Lower leg skin (tissue), 3 donors: ENCODE data around the gene SDHC.

ENCODE experiments used
- POLR2A ChIP-seq, 2 donors: fragments of 450-650 bp; IDR thresholded peaks; one replicate each; pipeline ENCODE4 v1.6.1; 2016 to 2017; ENCODE audit warnings: antibody characterized with exemption in 2 of 2, mild to moderate bottlenecking in 1 of 2, moderate library complexity in 1 of 2
- TF ChIP-seq, protein P1 (sequence below), 3 donors: fragments of 450-650 bp; IDR thresholded peaks; one replicate each; pipeline ENCODE4 v1.5.1; 2016; ENCODE audit warnings: antibody characterized with exemption in 3 of 3, mild to moderate bottlenecking in 3 of 3, moderate library complexity in 2 of 3

GRCh38 chr1:161374373-161374772 is 60.2 kb downstream of the SDHC start:
- TF ChIP-seq, protein P1, sequence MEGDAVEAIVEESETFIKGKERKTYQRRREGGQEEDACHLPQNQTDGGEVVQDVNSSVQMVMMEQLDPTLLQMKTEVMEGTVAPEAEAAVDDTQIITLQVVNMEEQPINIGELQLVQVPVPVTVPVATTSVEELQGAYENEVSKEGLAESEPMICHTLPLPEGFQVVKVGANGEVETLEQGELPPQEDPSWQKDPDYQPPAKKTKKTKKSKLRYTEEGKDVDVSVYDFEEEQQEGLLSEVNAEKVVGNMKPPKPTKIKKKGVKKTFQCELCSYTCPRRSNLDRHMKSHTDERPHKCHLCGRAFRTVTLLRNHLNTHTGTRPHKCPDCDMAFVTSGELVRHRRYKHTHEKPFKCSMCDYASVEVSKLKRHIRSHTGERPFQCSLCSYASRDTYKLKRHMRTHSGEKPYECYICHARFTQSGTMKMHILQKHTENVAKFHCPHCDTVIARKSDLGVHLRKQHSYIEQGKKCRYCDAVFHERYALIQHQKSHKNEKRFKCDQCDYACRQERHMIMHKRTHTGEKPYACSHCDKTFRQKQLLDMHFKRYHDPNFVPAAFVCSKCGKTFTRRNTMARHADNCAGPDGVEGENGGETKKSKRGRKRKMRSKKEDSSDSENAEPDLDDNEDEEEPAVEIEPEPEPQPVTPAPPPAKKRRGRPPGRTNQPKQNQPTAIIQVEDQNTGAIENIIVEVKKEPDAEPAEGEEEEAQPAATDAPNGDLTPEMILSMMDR (IDR thresholded peaks at IDR 0.05): no peak
- TF ChIP-seq POLR2A (IDR thresholded peaks at IDR 0.05): no peak
